Fibroblast of the aortic adventitia (primary cell): Measurements from ENCODE around the gene MKRN1. TPM values are rescaled to one million over a fixed set of nuclear protein-coding genes. Genes with fewer than 3 reads are reported as not detected.

Experiments
- DNase-seq: peaks from one replicate; pipeline ENCODE4 v3.0.0-alpha.2; 2010; ENCODE audit warnings: low read depth
- H3K4me3 ChIP-seq: 2 replicates; pipeline ENCODE4 v1.5.1; 2011; ENCODE audit warnings: low read depth, mild to moderate bottlenecking, control low read depth, low read length, moderate library complexity
- CTCF ChIP-seq: IDR thresholded peaks from 2 replicates; pipeline ENCODE4 v1.5.1; 2011; ENCODE audit warnings: mild to moderate bottlenecking, low read length, control low read depth, inconsistent platforms; ENCODE audit not compliant: insufficient read depth
- total RNA-seq: library from RNA; depleted of rRNA; stranded (reverse); fragments of >200 nt; gene quantifications from 2 replicates; pipeline ENCODE4 v1.2.3, GENCODE V29; 2012; ENCODE audit warnings: low replicate concordance

The MKRN1 gene
- total RNA-seq = 52.6 and 132 TPM in 2 replicates

DNA sequence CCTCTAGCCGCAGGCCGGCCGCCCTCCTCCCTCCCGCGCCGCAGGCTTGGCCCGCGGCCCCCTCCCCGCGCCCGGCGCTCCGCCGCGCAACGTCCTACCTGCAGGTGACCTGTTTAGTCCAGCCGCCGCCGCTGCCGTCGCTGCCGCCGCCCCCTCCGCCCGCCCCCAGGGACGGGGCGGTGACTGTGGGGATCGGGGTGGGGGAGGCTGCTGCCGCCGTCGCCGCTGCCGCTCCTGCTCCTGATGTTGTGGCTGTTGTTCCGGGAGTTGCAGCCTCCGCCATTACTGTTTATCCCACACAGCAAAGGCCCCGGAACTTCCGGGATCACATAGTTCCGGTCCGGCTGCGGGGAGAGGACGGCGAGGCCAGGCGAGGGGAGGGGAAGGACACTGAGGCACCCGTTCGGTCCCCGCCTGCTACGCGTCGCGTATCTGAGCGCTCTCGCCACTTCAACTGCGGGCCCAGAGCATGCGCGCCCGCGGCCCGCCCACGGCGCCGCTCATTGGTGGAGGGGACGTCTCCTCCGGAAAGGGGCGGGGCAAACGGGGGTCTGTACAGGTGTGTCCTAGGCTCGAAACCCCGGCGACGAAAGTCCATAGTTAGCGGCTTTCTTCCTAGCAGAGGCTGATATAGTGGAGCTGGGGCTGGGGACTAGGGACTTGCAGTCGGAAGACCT lies at the start of gene MKRN1:
Gene MKRN1 (minus strand): TSS at position 444 of the 677 bp plus-strand sequence. CDS start 161 bp downstream, at position 283.
- DNase-seq = peak; percentile 87
- TF ChIP-seq CTCF = no peak
- peak within 1 kb of the TSS; percentile 84 for H3K4me3 ChIP-seq

DNA sequence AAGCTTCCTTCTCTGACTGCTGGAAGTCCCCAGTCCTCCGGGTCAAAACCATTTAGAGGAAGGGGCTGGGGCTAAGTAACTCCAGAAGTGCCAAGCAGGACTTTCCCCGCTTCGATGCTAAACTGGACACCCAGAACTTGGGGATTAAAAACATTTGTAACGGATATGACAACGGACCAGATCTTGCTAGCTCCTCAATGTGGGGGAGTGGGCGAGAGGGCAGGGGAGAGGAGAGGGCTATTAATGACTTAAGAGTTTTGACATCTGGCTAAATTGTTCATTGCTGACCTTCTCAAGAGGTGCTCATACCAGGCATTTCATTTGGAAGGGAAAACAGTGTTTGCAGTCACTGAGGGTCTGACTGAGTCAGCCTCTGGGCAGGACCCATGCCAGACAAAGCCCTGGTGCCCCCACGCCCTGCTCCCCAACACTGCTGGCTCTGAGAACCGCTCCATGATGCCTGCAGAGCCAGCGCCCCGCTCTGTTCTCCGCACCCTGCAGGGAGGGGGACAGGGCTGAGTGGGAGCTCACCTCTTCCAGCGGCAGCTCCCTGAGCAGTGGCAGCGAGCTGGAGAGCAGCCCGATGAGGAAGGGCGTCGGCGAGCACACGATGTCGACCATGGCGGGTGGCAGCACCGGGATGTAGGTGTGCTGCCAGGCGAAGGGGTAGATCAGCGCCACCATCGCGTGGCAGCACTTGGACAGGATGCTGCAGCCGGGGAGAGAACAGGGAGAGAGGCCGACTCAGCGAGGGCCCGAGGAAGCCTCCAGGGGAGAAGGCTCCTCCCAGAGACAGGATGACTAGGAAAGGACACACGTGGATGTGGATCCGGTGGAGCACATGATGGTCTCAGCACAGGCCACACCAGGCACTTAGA lies 47.7 kb upstream of the MKRN1 start:
- DNase-seq = no peak
- no peak overlapping the region for H3K4me3 ChIP-seq
- TF ChIP-seq CTCF = no peak

GRCh38 chr7:140526214-140526613 lies 46.9 kb upstream of the MKRN1 start:
- no peak overlapping the region for H3K4me3 ChIP-seq

DNA sequence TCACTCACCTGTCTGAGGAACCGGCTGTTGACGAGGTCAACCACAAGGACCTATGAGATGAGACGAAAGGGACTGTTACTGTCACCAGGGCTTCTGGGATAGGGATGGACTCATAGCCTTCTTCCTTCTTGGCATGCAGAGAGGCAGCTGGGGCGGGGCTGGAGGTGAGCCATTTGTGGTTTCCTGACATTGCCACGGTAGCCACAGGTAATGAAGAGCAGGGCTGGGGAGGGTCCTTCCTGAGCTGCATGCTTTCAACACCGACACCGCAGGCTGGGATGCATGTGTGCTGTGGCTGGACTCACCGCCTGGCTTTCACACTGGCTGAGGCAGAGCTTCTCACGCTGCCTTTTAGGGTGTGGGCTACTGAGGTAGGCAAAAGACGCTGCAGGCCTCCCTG lies 46.4 kb upstream of the MKRN1 start:
- no peak for TF ChIP-seq CTCF

More at GRCh38 chr7:140526214-140526613, 46.9 kb upstream of the MKRN1 start:
- DNase-seq = no peak
- no peak for TF ChIP-seq CTCF

DNA sequence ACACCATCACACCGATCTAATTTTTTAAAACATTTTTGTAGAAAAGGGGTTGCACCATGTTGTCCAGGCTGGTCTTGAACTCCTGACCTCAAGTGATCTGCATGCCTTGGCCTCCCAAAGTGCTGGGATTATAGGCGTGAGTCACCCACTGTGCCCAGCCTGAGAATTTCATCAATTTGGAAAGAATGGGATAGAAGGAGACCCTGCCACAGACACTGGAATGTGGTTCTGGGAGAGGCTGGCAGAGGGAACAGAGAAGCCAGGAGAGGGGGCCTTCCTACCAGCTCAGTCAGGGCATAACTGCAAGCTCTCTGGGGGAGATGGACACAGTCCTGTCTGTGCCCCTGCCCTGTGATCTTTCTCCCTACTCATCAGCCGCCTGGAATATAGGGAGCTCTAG lies 42.1 kb upstream of the MKRN1 start:
- no peak for TF ChIP-seq CTCF
- no peak overlapping the region for H3K4me3 ChIP-seq
- no peak for DNase-seq

More for the DNA sequence above, 46.4 kb upstream of the MKRN1 start:
- no peak overlapping the region for H3K4me3 ChIP-seq
- peak; percentile 40 for DNase-seq

GRCh38 chr7:140519007-140519399 lies 39.7 kb upstream of the MKRN1 start:
- H3K4me3 ChIP-seq = no peak overlapping the region
- DNase-seq = no peak
- no peak for TF ChIP-seq CTCF
